Stimulated activated CD4-positive, alpha-beta T cell treated with anti-CD3 and anti-CD28 coated beads, Interleukin-1b, Interleukin-23, amount 100 ng/mL, for 4 hours (primary cell): Measurements from ENCODE around the gene ANKRD11.

Source experiments
- DNase-seq, 2 donors: peaks; one replicate each; pipeline ENCODE4 v3.0.0-alpha.2; 2020; ENCODE audit warnings: low read depth in 2 of 2

The ANKRD11 gene

GRCh38 chr16:89285381-89285780, 205.0 kb downstream of the ANKRD11 start:
- no peak for DNase-seq

GRCh38 chr16:89283449-89283848, 206.9 kb downstream of the ANKRD11 start:
- no peak for DNase-seq

- no peak for DNase-seq
Observed at GRCh38 chr16:89282523-89282922, 207.8 kb downstream of the ANKRD11 start.

- DNase-seq, result no peak
Observed at GRCh38 chr16:89281829-89282228, 208.5 kb downstream of the ANKRD11 start.

GRCh38 chr16:89281189-89281577, 209.2 kb downstream of the ANKRD11 start:
- DNase-seq, result no peak

GRCh38 chr16:89280546-89281188, 209.7 kb downstream of the ANKRD11 start:
- no peak for DNase-seq

- DNase-seq, result no peak
Observed at GRCh38 chr16:89279666-89280481, 210.5 kb downstream of the ANKRD11 start.

- DNase-seq, result no peak
Observed at GRCh38 chr16:89278441-89279240, 211.7 kb downstream of the ANKRD11 start.

- DNase-seq, result no peak
Observed at GRCh38 chr16:89277641-89278341, 212.6 kb downstream of the ANKRD11 start.

- no peak for DNase-seq
Observed at GRCh38 chr16:89277049-89277448, 213.3 kb downstream of the ANKRD11 start.

GRCh38 chr16:89275837-89276720, 214.3 kb downstream of the ANKRD11 start:
- no peak for DNase-seq

GRCh38 chr16:89275284-89275584, 215.1 kb downstream of the ANKRD11 start:
- no peak for DNase-seq

- no peak for DNase-seq
Observed at GRCh38 chr16:89274561-89275283, 215.6 kb downstream of the ANKRD11 start.

GRCh38 chr16:89273741-89274472, 216.5 kb downstream of the ANKRD11 start:
- DNase-seq, result no peak

GRCh38 chr16:89272631-89273030, 217.7 kb downstream of the ANKRD11 start:
- DNase-seq, result no peak

- DNase-seq, result no peak
Observed at GRCh38 chr16:89270666-89271345, 219.6 kb downstream of the ANKRD11 start.

GRCh38 chr16:89269805-89270665, 220.3 kb downstream of the ANKRD11 start:
- DNase-seq, result no peak
